Measurements from ENCODE around the gene PSMB10.

GRCh38 chr16:67935101-67935401 lies 1.6 kb downstream of the PSMB10 start:
- TF ChIP-seq CTCF (conservative IDR thresholded peaks at IDR 0.05; ENCODE audit: low read length): no peak
- TF ChIP-seq EZH2phosphoT487 (IDR thresholded peaks at IDR 0.05; ENCODE audit: borderline replicate concordance): no peak

Measured in Loucy (cell line).